Activated T-helper 1 cell treated with Interleukin-2 at 50 U/mL for 16 hours (primary cell): ENCODE data around the gene POLDIP3.
"Not testable (repeated sequence)": the region's sequence is repeated elsewhere in the genome, so short reads cannot be mapped to it uniquely, and the experiment has no call there.

Experiments
- DNase-seq: peaks from one replicate; pipeline ENCODE4 v3.0.0-alpha.2; 2020; ENCODE audit warnings: low read depth

The POLDIP3 gene

DNA sequence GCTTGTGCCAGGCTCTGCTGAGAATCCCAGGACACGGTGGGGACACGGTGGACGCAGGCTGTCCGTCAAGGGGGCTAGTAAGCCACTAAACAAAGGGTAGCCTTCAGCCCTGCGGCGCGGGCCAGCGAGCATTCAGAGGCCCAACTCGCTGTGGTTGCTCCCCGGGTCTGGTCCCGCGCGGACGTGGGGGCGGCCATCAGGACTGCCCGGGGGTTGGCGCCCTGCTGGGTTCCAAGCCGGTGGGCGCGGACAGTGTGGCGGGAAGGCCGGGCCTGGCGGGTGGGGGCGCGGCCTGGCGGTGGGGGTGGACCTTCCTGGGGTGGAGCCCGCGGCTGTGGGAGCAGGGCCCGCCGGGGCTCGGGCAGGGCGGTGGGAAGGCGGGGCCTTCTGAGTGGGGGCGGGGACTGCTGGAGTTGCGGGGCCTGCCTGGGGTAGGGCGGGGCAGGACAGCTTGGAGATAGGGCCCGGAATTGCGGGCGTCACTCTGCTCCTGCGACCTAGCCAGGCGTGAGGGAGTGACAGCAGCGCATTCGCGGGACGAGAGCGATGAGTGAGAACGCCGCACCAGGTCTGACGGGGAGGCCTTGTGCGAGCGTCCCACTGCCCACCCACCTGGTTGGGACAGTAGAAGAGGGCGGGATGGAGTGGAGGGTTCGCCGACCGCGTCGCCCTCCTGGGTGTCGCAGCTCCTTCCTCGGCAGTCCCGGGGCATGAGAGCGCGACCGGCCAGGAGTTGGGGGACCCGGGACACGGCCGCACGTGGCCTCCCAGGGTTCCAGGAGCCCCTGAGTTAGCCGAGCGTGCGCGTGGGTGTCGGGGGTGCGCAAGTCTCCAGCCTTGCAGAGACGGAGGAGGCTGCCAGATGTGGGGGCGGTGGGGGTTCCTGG, 61.0 kb downstream of the POLDIP3 start, which contains the start of gene SERHL2:
TSS of gene SERHL2 (plus strand) at position 482 of the 887 bp plus-strand sequence. CDS start at position 547, 65 bp downstream.
- DNase-seq, result peak; percentile 70

- DNase-seq, result not testable (repeated sequence)
These were observed 62.4 kb downstream of the POLDIP3 start for GRCh38 chr22:42552294-42552647.

DNA sequence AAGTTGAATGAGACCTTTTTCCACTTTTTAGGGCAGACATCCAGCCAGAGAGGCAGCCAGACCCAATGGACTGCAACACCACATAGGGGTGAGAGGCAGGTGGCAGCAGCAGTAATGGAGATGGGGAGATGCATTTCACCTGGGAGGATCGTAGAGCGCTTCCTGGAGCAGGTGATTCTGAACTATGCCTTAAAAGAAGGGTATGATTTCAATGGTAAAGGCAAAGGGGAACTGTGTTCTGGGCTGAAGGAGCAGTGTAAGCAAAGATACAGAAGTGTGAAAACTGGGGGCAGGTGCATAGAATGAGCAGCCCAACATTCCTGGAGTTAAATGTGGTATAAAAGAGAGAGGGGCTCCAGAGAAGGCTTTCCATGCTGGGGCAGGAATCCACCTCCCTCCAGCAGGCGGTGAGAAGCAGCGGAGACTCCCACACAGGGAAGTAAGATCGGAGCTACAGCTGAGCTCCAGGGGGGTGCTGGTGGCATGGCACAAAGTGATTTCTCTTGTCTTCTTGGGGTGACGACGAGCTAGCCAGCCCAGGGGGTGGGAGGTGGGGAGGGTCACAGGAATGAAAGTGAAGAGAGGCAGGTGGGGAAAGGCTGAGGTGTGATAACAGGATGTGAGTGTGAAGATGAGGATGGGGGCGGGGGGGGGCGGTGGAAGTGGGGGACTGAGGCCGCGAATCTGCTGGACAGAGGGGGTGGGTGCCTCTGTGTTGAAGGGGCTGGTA, 65.2 kb downstream of the POLDIP3 start:
- DNase-seq, result no peak

DNA sequence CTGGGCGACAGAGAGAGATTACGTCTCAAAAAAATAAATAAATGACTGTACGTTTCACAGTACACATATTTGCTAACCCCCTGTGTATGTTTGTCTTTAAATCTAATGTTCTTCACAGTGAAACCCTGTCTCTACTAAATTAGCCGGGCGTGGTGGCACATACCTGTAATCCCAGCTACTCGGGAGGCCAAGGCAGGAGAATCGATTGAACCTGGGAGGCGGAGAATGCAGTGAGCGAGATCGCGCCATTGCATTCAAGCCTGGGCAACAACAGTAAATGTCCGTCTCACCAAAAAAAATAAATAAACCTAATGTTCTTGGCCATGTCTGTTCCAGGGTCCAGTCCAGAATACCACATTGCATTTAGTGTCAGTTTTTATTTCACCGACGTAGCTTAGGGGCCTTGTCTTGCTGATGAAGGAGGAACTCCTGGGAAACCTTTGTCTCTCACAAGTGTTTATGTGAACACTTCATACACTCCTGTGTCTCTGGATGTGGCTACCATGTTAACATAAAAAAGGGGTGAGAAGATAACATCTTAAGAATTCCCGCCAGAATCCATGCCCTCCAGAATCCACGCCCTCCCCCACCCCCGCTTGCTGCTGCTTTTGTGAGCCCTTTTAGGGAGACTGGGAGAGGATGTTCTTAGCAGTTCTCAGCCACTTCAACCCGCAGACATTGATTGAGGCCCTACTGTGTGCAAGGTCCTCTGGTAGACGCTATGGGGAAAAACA, 65.9 kb downstream of the POLDIP3 start:
- DNase-seq, result no peak

GRCh38 chr22:42548126-42548525, 66.6 kb downstream of the POLDIP3 start:
- DNase-seq, result not testable (repeated sequence)

DNA sequence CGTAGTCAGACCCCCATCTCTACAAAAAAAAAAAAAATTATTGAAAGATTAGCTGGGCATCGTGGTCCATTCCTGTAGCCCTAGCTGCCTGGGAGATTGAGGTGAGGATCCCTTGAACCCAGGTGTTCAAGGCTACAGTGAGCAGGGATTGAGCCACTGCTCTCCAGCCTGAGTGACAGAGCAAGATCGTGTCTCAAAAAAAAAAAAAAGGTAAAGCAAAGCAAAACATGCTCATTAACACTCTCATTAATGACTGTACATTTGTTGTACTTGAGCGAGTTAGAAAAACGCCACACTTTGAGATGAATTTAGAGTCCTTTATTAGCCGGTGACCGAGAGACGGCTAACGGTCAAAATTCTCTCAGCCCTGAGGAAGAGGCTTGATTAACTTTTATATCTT, 67.1 kb downstream of the POLDIP3 start:
- DNase-seq, result no peak

- DNase-seq, result no peak
These were observed 70.0 kb downstream of the POLDIP3 start for GRCh38 chr22:42544686-42545085.

GRCh38 chr22:42539236-42539771, 75.4 kb downstream of the POLDIP3 start:
- DNase-seq, result not testable (repeated sequence)

GRCh38 chr22:42537199-42537831, 77.4 kb downstream of the POLDIP3 start:
- DNase-seq, result not testable (repeated sequence)

DNA sequence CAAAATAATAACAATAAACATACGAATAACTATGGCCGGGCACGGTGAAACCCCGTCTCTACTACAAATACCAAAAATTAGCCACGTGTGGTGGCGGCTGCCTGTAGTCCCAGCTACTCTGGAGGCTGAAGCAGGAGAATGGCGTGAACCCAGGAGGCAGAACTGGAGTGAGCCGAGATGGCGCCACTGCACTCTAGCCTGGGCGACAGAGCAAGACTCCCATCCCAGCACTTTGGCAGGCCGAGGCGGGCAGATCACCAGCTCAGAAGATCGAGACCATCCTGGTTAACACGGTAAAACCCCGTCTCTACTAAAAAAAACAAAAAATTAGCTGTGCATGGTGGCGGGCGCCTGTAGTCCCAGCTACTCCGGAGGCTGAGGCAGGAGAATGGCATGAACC, 78.0 kb downstream of the POLDIP3 start:
- not testable (repeated sequence) for DNase-seq

DNA sequence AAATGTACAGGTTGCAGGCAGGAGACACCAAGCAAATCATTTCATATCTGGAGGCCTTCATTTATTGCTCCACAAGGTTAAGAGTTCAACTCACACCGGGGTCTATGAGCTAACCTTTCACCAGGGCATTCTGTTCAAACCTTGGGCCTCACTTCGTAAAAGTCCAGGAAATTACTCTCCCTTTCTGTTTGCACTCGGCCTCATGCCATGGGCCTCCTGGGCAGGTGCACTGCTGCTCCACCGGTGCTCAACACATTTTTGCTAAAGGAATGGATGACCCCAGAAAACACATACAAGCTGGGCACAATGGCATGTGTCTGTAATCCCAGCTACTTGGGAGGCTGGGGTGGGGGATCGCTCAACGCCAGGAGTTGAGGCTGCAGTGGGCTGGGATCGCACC, 78.5 kb downstream of the POLDIP3 start:
- DNase-seq, result no peak

GRCh38 chr22:42535082-42535731, 79.5 kb downstream of the POLDIP3 start:
- not testable (repeated sequence) for DNase-seq
